GM23338 (cell line): ENCODE measurements around the gene ANKRD49. TPM values are rescaled to one million over a fixed set of nuclear protein-coding genes. Genes with fewer than 3 reads are reported as not detected.

Experiments
- ATAC-seq: fragments of 200-7000 bp; cut with Tn5 transposase; 3 replicates; pipeline ENCODE4 v1.9.1; 2020
- DNase-seq: peaks from one replicate; pipeline ENCODE4 v3.0.0-alpha.2; 2015; ENCODE audit warnings: low spot score
- H2AFZ ChIP-seq: fragments of 200-600 bp; sonication (generic); 2 replicates; pipeline ENCODE4 v1.8.0; 2016; ENCODE audit warnings: antibody characterized with exemption, mild to moderate bottlenecking, moderate library complexity
- H3F3A ChIP-seq: fragments of 200-600 bp; sonication (generic); replicated peaks from 2 replicates; pipeline ENCODE4 v1.8.0; 2017; ENCODE audit warnings: antibody characterized with exemption, mixed run types, low read depth
- H3K27ac ChIP-seq: fragments of 200-600 bp; sonication (generic); 2 replicates; pipeline ENCODE4 v1.6.1; 2016; ENCODE audit warnings: low read depth
- H3K27me3 ChIP-seq: fragments of 200-600 bp; sonication (generic); 2 replicates; pipeline ENCODE4 v1.8.0; 2016; ENCODE audit warnings: mild to moderate bottlenecking, mixed run types, moderate library complexity; ENCODE audit not compliant: insufficient read depth
- H3K36me3 ChIP-seq: fragments of 200-600 bp; sonication (generic); 2 replicates; pipeline ENCODE4 v1.8.0; 2016; ENCODE audit warnings: mild to moderate bottlenecking; ENCODE audit not compliant: insufficient read depth
- H3K4me1 ChIP-seq: fragments of 200-600 bp; sonication (generic); 2 replicates; pipeline ENCODE4 v1.8.0; 2016; ENCODE audit warnings: mild to moderate bottlenecking, moderate library complexity; ENCODE audit not compliant: insufficient read depth
- H3K4me2 ChIP-seq: fragments of 200-600 bp; sonication (generic); 2 replicates; pipeline ENCODE4 v1.7.1; 2017; ENCODE audit warnings: mixed run types
- H3K4me3 ChIP-seq: fragments of 200-600 bp; sonication (generic); 2 replicates; pipeline ENCODE4 v1.6.1; 2016; ENCODE audit warnings: mixed run types
- H3K79me2 ChIP-seq: fragments of 200-600 bp; sonication (generic); replicated peaks from 2 replicates; pipeline ENCODE4 v1.8.0; 2017; ENCODE audit warnings: mild to moderate bottlenecking; ENCODE audit not compliant: insufficient read depth
- H3K9me2 ChIP-seq: fragments of 200-600 bp; sonication (generic); 2 replicates; pipeline ENCODE4 v1.8.0; 2017; ENCODE audit not compliant: insufficient read depth
- H4K20me1 ChIP-seq: fragments of 200-600 bp; sonication (generic); replicated peaks from 2 replicates; pipeline ENCODE4 v1.8.0; 2017; ENCODE audit warnings: mild to moderate bottlenecking; ENCODE audit not compliant: insufficient read depth
- H3K27ac Mint-ChIP-seq: 2 replicates; pipeline ENCODE4 v1.8.0; 2020; ENCODE audit warnings: inconsistent platforms, mild to moderate bottlenecking, moderate library complexity, mixed read lengths
- H3K27me3 Mint-ChIP-seq: 3 replicates; pipeline ENCODE4 v1.8.0; 2022; ENCODE audit warnings: low read depth, mild to moderate bottlenecking, moderate library complexity, mixed read lengths, inconsistent platforms; ENCODE audit not compliant: insufficient read depth, poor library complexity
- H3K36me3 Mint-ChIP-seq: 3 replicates; pipeline ENCODE4 v1.8.0; 2021; ENCODE audit warnings: low read depth, mild to moderate bottlenecking, inconsistent platforms, moderate library complexity, mixed read lengths
- H3K4me1 Mint-ChIP-seq: 3 replicates; pipeline ENCODE4 v1.8.0; 2020; ENCODE audit warnings: mild to moderate bottlenecking, inconsistent platforms, mixed read lengths
- H3K4me3 Mint-ChIP-seq: 3 replicates; pipeline ENCODE4 v1.8.0; 2021; ENCODE audit warnings: moderate library complexity, mild to moderate bottlenecking, inconsistent platforms, mixed read lengths
- H3K9me3 Mint-ChIP-seq: 3 replicates; pipeline ENCODE4 v1.8.0; 2020; ENCODE audit warnings: moderate library complexity, mild to moderate bottlenecking, inconsistent platforms, mixed read lengths
- ETS1 ChIP-seq: IDR thresholded peaks from 2 replicates; pipeline ENCODE4 v1.6.1; 2016; ENCODE audit warnings: antibody characterized with exemption
- EZH2 ChIP-seq: fragments of 200-600 bp; sonication (generic); IDR thresholded peaks from one replicate; pipeline ENCODE4 v1.8.0; 2017; ENCODE audit warnings: antibody characterized with exemption, mild to moderate bottlenecking, low read depth; ENCODE audit not compliant: unreplicated experiment
- EZH2phosphoT487 ChIP-seq: fragments of 200-600 bp; sonication (generic); IDR thresholded peaks from one replicate; pipeline ENCODE4 v1.8.1; 2018; ENCODE audit warnings: antibody characterized with exemption; ENCODE audit not compliant: unreplicated experiment
- JUNB ChIP-seq: IDR thresholded peaks from one replicate; pipeline ENCODE4 v1.6.1; 2016; ENCODE audit warnings: antibody characterized with exemption; ENCODE audit not compliant: unreplicated experiment
- NANOG ChIP-seq: IDR thresholded peaks from 2 replicates; pipeline ENCODE4 v1.6.1; 2016; ENCODE audit warnings: antibody characterized with exemption, borderline replicate concordance
- POLR2AphosphoS5 ChIP-seq: IDR thresholded peaks from 2 replicates; pipeline ENCODE4 v1.6.1; 2016; ENCODE audit warnings: antibody characterized with exemption, low read depth
- REST ChIP-seq: IDR thresholded peaks from one replicate; pipeline ENCODE4 v1.6.1; 2018; ENCODE audit warnings: antibody characterized with exemption; ENCODE audit not compliant: unreplicated experiment
- STAT1 ChIP-seq: IDR thresholded peaks from one replicate; pipeline ENCODE4 v1.6.1; 2016; ENCODE audit warnings: antibody characterized with exemption; ENCODE audit not compliant: unreplicated experiment
- ZNF114 ChIP-seq: fragments of 250-450 bp; sonication (Bioruptor Pico); IDR thresholded peaks from 2 replicates; pipeline ENCODE4 v1.5.0; 2020; ENCODE audit warnings: mild to moderate bottlenecking, moderate library complexity
- ZNF331 ChIP-seq: fragments of 250-450 bp; sonication (Bioruptor Pico); IDR thresholded peaks from 2 replicates; pipeline ENCODE4 v1.5.0; 2020; ENCODE audit warnings: low read depth, mild to moderate bottlenecking, moderate library complexity
- ZNF462 ChIP-seq: fragments of 250-450 bp; sonication (Bioruptor Pico); IDR thresholded peaks from 2 replicates; pipeline ENCODE4 v1.5.0; 2020; ENCODE audit warnings: mild to moderate bottlenecking, moderate library complexity
- polyA plus RNA-seq: library from polyadenylated mRNA; unstranded; fragments of >200 nt; fragmentation: Nextera tagmentation; extraction: Ambion mirVana; gene quantifications from 2 replicates; pipeline ENCODE4 v1.2.1, GENCODE V29; 2016
- total RNA-seq: library from RNA; depleted of rRNA; stranded (reverse); fragments of >200 nt; shearing (Covaris generic); gene quantifications from 2 replicates; pipeline ENCODE4 v1.2.3, GENCODE V29; 2014
- TF ChIP-seq, protein P1 (sequence below), 2 experiments: fragments of 200-600 bp in 1 of 2; sonication (generic) in 1 of 2; conservative IDR thresholded peaks; 2 replicates each; pipeline versions ENCODE4 v1.5.1 to v1.6.1; 2016 to 2017; ENCODE audit warnings: antibody characterized with exemption in 2 of 2, low read depth in 2 of 2, mild to moderate bottlenecking in 2 of 2, moderate library complexity in 1 of 2

Gene ANKRD49
- total and polyA plus RNA-seq, 2 experiments from 2014 or later: 16.0 to 35.2 TPM

GRCh38 chr11:94539420-94539819 is 45.6 kb downstream of the ANKRD49 start:
- no peak for TF ChIP-seq JUNB
- TF ChIP-seq ZNF114 (CRISPR knock-in tag): no peak
- TF ChIP-seq STAT1: no peak
- TF ChIP-seq ETS1: no peak
- no peak for TF ChIP-seq POLR2AphosphoS5
- no peak for TF ChIP-seq REST
- TF ChIP-seq EZH2: no peak
- no peak for TF ChIP-seq NANOG
- no peak for TF ChIP-seq EZH2phosphoT487
- TF ChIP-seq, protein P1, sequence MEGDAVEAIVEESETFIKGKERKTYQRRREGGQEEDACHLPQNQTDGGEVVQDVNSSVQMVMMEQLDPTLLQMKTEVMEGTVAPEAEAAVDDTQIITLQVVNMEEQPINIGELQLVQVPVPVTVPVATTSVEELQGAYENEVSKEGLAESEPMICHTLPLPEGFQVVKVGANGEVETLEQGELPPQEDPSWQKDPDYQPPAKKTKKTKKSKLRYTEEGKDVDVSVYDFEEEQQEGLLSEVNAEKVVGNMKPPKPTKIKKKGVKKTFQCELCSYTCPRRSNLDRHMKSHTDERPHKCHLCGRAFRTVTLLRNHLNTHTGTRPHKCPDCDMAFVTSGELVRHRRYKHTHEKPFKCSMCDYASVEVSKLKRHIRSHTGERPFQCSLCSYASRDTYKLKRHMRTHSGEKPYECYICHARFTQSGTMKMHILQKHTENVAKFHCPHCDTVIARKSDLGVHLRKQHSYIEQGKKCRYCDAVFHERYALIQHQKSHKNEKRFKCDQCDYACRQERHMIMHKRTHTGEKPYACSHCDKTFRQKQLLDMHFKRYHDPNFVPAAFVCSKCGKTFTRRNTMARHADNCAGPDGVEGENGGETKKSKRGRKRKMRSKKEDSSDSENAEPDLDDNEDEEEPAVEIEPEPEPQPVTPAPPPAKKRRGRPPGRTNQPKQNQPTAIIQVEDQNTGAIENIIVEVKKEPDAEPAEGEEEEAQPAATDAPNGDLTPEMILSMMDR (conservative IDR thresholded peaks at IDR 0.05; ENCODE audit: low read depth in 2 of 2): no peak
- no peak for TF ChIP-seq ZNF462 (CRISPR knock-in tag)
- no peak for TF ChIP-seq ZNF331 (CRISPR knock-in tag)
- Mint-ChIP-seq H3K27me3 (peaks cover 15% of the 10 kb centered on the region), H3K9me3 (peaks cover 2% of the 10 kb centered on the region; the same call in 2 of the 3 replicates), H3K4me1 (peaks cover 11% of the 10 kb centered on the region), H3K27ac (no peak overlapping the region), H3K36me3 (no peaks in the 10 kb centered on the region), H3K4me3 (no peak overlapping the region)
- no peak overlapping the region for H3K4me2 ChIP-seq
- peak overlapping the region; percentile 35; the same call in 1 of the 2 replicates for H2AFZ ChIP-seq
- no peak for ATAC-seq
- no peak for DNase-seq
- H3F3A ChIP-seq: peaks cover 9% of the 10 kb centered on the region; the same call in 1 of the 2 replicates
- H3K36me3 ChIP-seq: no peaks in the 10 kb centered on the region
- peaks cover 23% of the 10 kb centered on the region for H3K27me3 ChIP-seq
- H3K4me3 ChIP-seq: no peak overlapping the region
- no peaks in the 10 kb centered on the region for H3K9me2 ChIP-seq
- no peaks in the 10 kb centered on the region for H4K20me1 ChIP-seq
- no peak overlapping the region for H3K27ac ChIP-seq
- H3K79me2 ChIP-seq: no peaks in the 10 kb centered on the region
- peaks cover 7% of the 10 kb centered on the region for H3K4me1 ChIP-seq
